AG04449 (cell line): ENCODE results near the gene BAZ2B.

Source experiments
- CTCF ChIA-PET: fragments of 350-600 bp; formaldehyde crosslinking; extraction: SDS; loops from one replicate; lab custom pipeline; 2021; ENCODE audit warnings: antibody characterized with exemption; lab: Yijun Ruan, JAX
- POLR2A ChIA-PET: fragments of 400-600, 350-600 bp; formaldehyde crosslinking; extraction: SDS; loops from one replicate; lab custom pipeline; 2020; ENCODE audit warnings: antibody characterized with exemption, inconsistent platforms; lab: Yijun Ruan, JAX
- DNase-seq: peaks from one replicate; pipeline ENCODE4 v3.0.0-alpha.2; 2010; ENCODE audit warnings: low read depth, low spot score
- H3K4me3 ChIP-seq: 2 replicates; pipeline ENCODE4 v1.5.1; 2011; ENCODE audit warnings: low read depth, mild to moderate bottlenecking, control low read depth, low read length
- TF ChIP-seq, protein P1 (sequence below): IDR thresholded peaks from one replicate; pipeline ENCODE4 v1.5.1; 2011; ENCODE audit warnings: mild to moderate bottlenecking, moderate library complexity, low read length, control low read depth, inconsistent platforms; ENCODE audit not compliant: insufficient read depth; ENCODE audit errors: missing control alignments

BAZ2B gene

DNA sequence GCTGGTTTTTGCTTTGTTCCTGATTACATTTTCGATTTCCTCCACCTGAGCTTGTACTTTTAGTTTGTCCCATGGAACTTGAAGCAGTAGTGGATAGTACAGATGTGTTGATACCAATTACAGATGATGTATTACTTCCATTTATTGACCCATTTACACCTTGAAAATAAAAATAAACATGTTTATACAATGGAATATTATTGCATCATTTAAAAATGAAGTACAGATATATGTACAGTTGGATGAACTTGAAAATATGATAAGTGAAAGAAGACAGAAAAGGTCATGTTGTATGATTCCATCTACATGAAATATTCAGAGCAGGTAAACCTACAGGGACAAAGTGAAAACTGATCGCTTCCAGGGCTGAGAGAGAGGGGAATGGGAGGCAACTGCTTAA is 169.5 kb downstream of the BAZ2B start:
- ChIA-PET CTCF (interaction anchor here (0.8 kb wide), 1 partner anchor 31 kb away, joined by 3 read pairs; no protein-coding TSS in a partner anchor), POLR2A (no interaction called here)
- no peak for DNase-seq
- TF ChIP-seq, protein P1, sequence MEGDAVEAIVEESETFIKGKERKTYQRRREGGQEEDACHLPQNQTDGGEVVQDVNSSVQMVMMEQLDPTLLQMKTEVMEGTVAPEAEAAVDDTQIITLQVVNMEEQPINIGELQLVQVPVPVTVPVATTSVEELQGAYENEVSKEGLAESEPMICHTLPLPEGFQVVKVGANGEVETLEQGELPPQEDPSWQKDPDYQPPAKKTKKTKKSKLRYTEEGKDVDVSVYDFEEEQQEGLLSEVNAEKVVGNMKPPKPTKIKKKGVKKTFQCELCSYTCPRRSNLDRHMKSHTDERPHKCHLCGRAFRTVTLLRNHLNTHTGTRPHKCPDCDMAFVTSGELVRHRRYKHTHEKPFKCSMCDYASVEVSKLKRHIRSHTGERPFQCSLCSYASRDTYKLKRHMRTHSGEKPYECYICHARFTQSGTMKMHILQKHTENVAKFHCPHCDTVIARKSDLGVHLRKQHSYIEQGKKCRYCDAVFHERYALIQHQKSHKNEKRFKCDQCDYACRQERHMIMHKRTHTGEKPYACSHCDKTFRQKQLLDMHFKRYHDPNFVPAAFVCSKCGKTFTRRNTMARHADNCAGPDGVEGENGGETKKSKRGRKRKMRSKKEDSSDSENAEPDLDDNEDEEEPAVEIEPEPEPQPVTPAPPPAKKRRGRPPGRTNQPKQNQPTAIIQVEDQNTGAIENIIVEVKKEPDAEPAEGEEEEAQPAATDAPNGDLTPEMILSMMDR, result no peak
- H3K4me3 ChIP-seq, result no peak overlapping the region

DNA sequence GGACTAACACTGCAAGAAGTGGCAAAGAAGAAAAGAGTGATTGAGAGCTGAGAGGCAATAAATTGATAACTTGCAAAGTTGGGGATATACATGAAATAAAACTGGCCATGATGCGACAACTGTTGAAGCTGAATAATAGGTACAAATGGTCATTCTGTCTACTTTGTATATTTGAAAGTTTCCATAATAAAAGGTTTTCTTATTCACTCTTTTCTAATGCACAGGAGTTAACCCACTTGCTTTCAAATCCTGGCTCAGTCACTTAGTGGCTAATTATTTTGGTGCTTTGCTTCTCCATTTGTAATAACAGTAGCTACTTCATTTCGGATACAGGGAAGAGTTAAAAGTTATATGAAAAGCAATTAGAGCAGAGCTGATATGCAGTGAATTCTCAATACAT is 170.1 kb downstream of the BAZ2B start:
- no peak overlapping the region for H3K4me3 ChIP-seq
- DNase-seq, result no peak
- CTCF ChIA-PET, result interaction anchor here (0.8 kb wide), 1 partner anchor 30 kb away, joined by 3 read pairs; no protein-coding TSS in a partner anchor
- TF ChIP-seq, protein P1, result no peak
- POLR2A ChIA-PET, result no interaction called here

DNA sequence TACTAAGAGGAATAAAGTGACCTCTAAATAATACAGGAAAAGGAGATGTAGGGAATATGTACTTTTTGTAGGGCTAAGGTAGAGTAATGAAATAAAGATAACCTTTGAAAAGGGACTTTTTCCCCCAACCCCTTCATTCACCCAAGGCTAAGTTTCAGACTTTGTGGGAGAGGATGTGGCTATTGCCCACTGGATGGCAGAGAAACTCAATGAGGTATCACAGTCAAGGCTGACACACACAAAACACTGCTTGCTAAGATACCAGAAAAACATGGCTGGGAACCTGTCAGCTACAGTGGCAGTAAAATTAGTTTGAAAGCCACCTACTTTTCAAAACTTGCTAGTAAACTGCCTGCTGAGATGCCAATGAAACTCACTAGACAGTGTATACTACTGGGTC is 171.0 kb downstream of the BAZ2B start:
- TF ChIP-seq, protein P1, result no peak
- POLR2A ChIA-PET, result no interaction called here

DNA sequence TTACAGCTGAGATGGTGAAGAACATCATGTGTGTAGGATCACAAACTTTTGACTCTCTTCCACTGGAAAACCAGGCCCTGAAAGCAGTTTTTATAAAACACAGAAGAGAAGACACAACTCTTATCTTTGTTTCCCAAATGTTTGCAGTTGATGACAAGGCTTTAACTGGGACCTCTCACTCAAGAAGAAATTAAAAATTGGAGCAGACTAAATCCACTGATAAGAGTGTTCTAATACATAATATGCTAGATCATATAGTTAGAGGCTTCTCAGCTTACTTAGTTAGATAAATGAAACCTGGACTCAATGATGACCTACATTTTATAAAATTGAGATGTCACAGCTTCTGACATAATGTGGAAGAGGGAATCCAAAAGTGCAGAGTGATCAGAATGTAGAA is 171.6 kb downstream of the BAZ2B start:
- ChIA-PET POLR2A (no interaction called here), CTCF (no interaction called here)
- H3K4me3 ChIP-seq, result no peak overlapping the region
- TF ChIP-seq, protein P1, result no peak
- no peak for DNase-seq

More for the DNA sequence above, 171.0 kb downstream of the BAZ2B start:
- CTCF ChIA-PET, result no interaction called here
- H3K4me3 ChIP-seq, result no peak overlapping the region
- DNase-seq, result no peak

DNA sequence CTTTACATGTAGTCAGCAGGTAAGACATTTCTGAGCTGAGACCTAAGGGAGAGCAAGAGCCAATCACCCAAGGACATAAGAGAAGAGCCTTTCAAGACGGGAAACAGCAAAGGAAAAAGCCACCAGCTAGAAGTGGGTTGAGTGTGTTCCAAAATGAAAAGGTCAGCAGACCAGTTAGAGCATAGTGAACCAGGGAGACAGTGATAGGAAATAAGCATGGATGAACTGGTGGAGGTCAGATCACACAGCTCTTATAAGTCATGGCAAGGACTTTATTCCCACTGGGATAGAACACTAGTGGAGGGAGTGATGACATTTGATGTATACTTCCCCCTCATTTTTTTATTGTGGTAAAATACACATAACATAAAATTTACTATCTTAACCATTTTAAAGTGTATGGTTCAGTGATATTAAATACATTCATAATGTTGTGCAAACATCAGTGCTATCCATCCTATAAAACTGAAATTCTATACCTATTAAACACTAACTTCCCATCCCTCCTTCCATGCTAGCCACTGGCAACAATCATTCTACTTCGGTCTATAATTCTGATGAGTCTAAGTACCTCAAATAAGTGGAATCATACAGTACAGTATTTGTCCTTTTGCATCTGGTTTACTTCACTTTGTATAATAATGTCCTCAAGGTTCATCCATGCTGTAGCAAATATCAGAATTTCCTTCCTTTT is 174.0 kb downstream of the BAZ2B start:
- CTCF ChIA-PET, result interaction anchor here (2.1 kb wide), 1 partner anchor 13 kb away, joined by 7 read pairs; no protein-coding TSS in a partner anchor
- POLR2A ChIA-PET, result no interaction called here
- H3K4me3 ChIP-seq, result no peak overlapping the region
- TF ChIP-seq, protein P1, result no peak
- no peak for DNase-seq

DNA sequence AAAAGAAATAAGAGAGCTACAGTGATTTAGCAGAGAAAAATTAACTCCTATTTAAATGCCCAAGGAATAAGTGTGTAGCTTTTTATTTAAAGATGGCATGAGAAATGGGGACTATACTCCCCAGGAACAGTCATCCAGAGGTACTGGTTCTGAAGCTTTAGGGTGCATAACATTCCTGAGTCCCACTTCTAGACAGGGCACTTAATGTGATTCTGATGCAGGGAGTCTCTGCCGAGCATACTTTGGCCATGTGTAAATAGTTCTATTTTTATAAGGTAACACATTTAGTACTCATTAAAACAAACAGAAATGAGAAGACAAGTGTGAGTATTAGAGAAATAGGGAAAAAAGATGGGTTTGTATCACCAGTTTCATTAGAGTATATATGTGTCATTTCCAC is 175.2 kb downstream of the BAZ2B start:
- no peak for DNase-seq
- ChIA-PET POLR2A (no interaction called here), CTCF (interaction anchor here (2.1 kb wide), 1 partner anchor 12 kb away, joined by 7 read pairs; no protein-coding TSS in a partner anchor)
- TF ChIP-seq, protein P1, result no peak
- no peak overlapping the region for H3K4me3 ChIP-seq
